Measurements from ENCODE around the gene WNT2B. TPM values are rescaled to one million over a fixed set of nuclear protein-coding genes. Genes with fewer than 3 reads are reported as not detected.

Gene WNT2B
- total and polyA plus RNA-seq, 9 of the 15 experiments (the other 6 are each of a cell fraction or from before 2014, with no cell fraction given) = 0.02 to 0.06 (median 0.04) TPM; not detected in 3

GRCh38 chr1:112514901-112515300 lies 6.1 kb downstream of the WNT2B start:
- no peaks in the 10 kb centered on the region for H3K9me1 ChIP-seq (ENCODE audit: control insufficient read depth, insufficient read depth, low read length)
- ChIA-PET POLR2A (interaction anchor here (1.1 to 1.7 kb wide), 2 partner anchors 13 to 27 kb away, joined by 3 read pairs; no protein-coding TSS in a partner anchor), CTCF (ENCODE audit: low intra/inter-chr PET ratio) (no interaction called here)
- H3K4me2 ChIP-seq (ENCODE audit: insufficient read depth, low read length) = no peak overlapping the region; the same call in 1 of the 2 replicates
- in situ Hi-C loops (cut with MboI) (no loop called here), intact Hi-C loops (cut with micrococcal nuclease) (no loop called here)
- BruUV-seq (replicated peaks) = no TSS peak
- 27% methylated on average over 12 of the region's 12 CpGs for WGBS (ENCODE audit: insufficient coverage, low coverage, missing lambda C conversion rate)
- DNase-seq (ENCODE audit: extremely low read depth in 1 of 4, low spot score in 3 of 4) (no peak), ATAC-seq (no peak), FAIRE-seq (no peak)
- peaks cover 6 to 14% of the 10 kb centered on the region in 2 experiments; a peak in 3 of 5 replicates for H3K4me1 ChIP-seq (replicated peaks in 1 of 2; ENCODE audit: control insufficient read depth in 2 of 2, insufficient read depth in 2 of 2, low read length in 2 of 2)
- peaks cover 8 to 38% of the 10 kb centered on the region in 2 experiments; a peak in 4 of 5 replicates for H3K27me3 ChIP-seq (ENCODE audit: control insufficient read depth in 2 of 2, insufficient read depth in 2 of 2, low read length in 2 of 2)
- no peak overlapping the region for H3K9ac ChIP-seq (ENCODE audit: insufficient read depth in 1 of 2, low read depth in 2 of 2, low read length in 2 of 2)
- H3K4me3 ChIP-seq = no peak overlapping the region
- no peaks in the 10 kb centered on the region; the same call in 1 of the 2 replicates for H4K20me1 ChIP-seq (replicated peaks; ENCODE audit: control insufficient read depth, insufficient read depth, low read length)
- no peak overlapping the region for H3K27ac ChIP-seq (ENCODE audit: extremely low read depth, low read depth, low read length)
- TF ChIP-seq ZNF75A (CRISPR knock-in tag; IDR thresholded peaks at IDR 0.05) = 0 out of 2 replicates have a peak, but pooled peaks have one; percentile 41
- no peak for TF ChIP-seq FOXA1 (IDR thresholded peaks at IDR 0.05; ENCODE audit: borderline replicate concordance)
- peak; percentile 36 for TF ChIP-seq EGR1 (conservative IDR thresholded peaks at IDR 0.05)
- no peak for TF ChIP-seq CEBPG (CRISPR knock-in tag; IDR thresholded peaks at IDR 0.05)
- TF ChIP-seq CEBPG (tag; conservative IDR thresholded peaks at IDR 0.05 in 1 of 2, IDR thresholded peaks at IDR 0.05 in 1 of 2) = peak in 1 of 2 experiments; percentile 60; a peak in 2 of 4 replicates
- no peak for TF ChIP-seq BRCA1 (IDR thresholded peaks at IDR 0.05)
- TF ChIP-seq BRCA1 (CRISPR knock-in tag; IDR thresholded peaks at IDR 0.05) = no peak
- peak; percentile 35 for TF ChIP-seq ATF3 (IDR thresholded peaks at IDR 0.05)
- TF ChIP-seq ATF3 (CRISPR knock-in tag; conservative IDR thresholded peaks at IDR 0.05) = no peak
- TF ChIP-seq ZBTB2 (IDR thresholded peaks at IDR 0.05) = no peak
- TF ChIP-seq JUNB (CRISPR knock-in tag; conservative IDR thresholded peaks at IDR 0.05) = no peak
- TF ChIP-seq SMAD1 (IDR thresholded peaks at IDR 0.05; ENCODE audit: low read depth, low read length, partially characterized antibody) = no peak
- no peak for TF ChIP-seq ETV6 (IDR thresholded peaks at IDR 0.05; ENCODE audit: borderline replicate concordance in 1 of 2, low read depth in 2 of 2, low read length in 1 of 2)
- no peak for TF ChIP-seq ETV6 (CRISPR knock-in tag; IDR thresholded peaks at IDR 0.05; ENCODE audit: borderline replicate concordance)
- TF ChIP-seq ZNF695 (CRISPR knock-in tag; IDR thresholded peaks at IDR 0.05) = no peak
- TF ChIP-seq ZKSCAN1 (IDR thresholded peaks at IDR 0.05; ENCODE audit: low read depth, low read length) = no peak
- TF ChIP-seq ZNF121 (CRISPR knock-in tag; conservative IDR thresholded peaks at IDR 0.05) = no peak
- TF ChIP-seq SNAPC5 (CRISPR knock-in tag; IDR thresholded peaks at IDR 0.05) = no peak
- no peak for TF ChIP-seq ERF (CRISPR knock-in tag; IDR thresholded peaks at IDR 0.05)
- TF ChIP-seq DPF2 (IDR thresholded peaks at IDR 0.05) = no peak
- no peaks in the 10 kb centered on the region for H3K36me3 ChIP-seq (ENCODE audit: control insufficient read depth, insufficient read depth, low read length)
- no peaks in the 10 kb centered on the region for H3K79me2 ChIP-seq (ENCODE audit: control insufficient read depth, insufficient read depth, low read length)
- no peak overlapping the region for H2AFZ ChIP-seq (ENCODE audit: low read depth, low read length)
- H3K9me3 ChIP-seq (replicated peaks; ENCODE audit: control insufficient read depth, insufficient read depth, low read depth, low read length) = no peaks in the 10 kb centered on the region

Measured in K562 (cell line).